ENCODE results near the gene RASA3. TPM values are rescaled to one million over a fixed set of nuclear protein-coding genes. Genes with fewer than 3 reads are reported as not detected.

The RASA3 gene
- total RNA-seq, 1 experiment from 2014 or later: 9.1 TPM

GRCh38 chr13:114108894-114109293 lies 23.5 kb downstream of the RASA3 start:
- H3K27me3 Mint-ChIP-seq (ENCODE audit: insufficient read depth, unreplicated experiment): no peaks in the 10 kb centered on the region
- CTCF ChIA-PET: no interaction called here

GRCh38 chr13:114108141-114108761 lies 24.2 kb downstream of the RASA3 start:
- no peak for DNase-seq (ENCODE audit: unreplicated experiment)
- no peak overlapping the region for H3K4me3 Mint-ChIP-seq (ENCODE audit: unreplicated experiment)
- no TSS peak for BruUV-seq (replicated peaks)
- no peak overlapping the region for H3K27ac Mint-ChIP-seq (ENCODE audit: low read depth, unreplicated experiment)
- CTCF ChIA-PET: no interaction called here
- H3K27me3 Mint-ChIP-seq (ENCODE audit: insufficient read depth, unreplicated experiment): no peaks in the 10 kb centered on the region
- H3K9me3 Mint-ChIP-seq (ENCODE audit: unreplicated experiment): no peaks in the 10 kb centered on the region
- TF ChIP-seq CTCF (IDR thresholded peaks at IDR 0.05; ENCODE audit: unreplicated experiment): no peak
- H3K4me1 Mint-ChIP-seq (ENCODE audit: insufficient read depth, unreplicated experiment): no peaks in the 10 kb centered on the region
- intact Hi-C loops (cut with micrococcal nuclease): no loop called here
- no peaks in the 10 kb centered on the region for H3K36me3 Mint-ChIP-seq (ENCODE audit: insufficient read depth, unreplicated experiment)
- POLR2A ChIA-PET: no interaction called here

More at GRCh38 chr13:114108894-114109293, 23.5 kb downstream of the RASA3 start:
- TF ChIP-seq CTCF (IDR thresholded peaks at IDR 0.05; ENCODE audit: unreplicated experiment): no peak
- Mint-ChIP-seq H3K27ac (ENCODE audit: low read depth, unreplicated experiment) (no peak overlapping the region), H3K4me3 (ENCODE audit: unreplicated experiment) (no peak overlapping the region), H3K36me3 (ENCODE audit: insufficient read depth, unreplicated experiment) (no peaks in the 10 kb centered on the region), H3K9me3 (ENCODE audit: unreplicated experiment) (no peaks in the 10 kb centered on the region), H3K4me1 (ENCODE audit: insufficient read depth, unreplicated experiment) (no peaks in the 10 kb centered on the region)
- POLR2A ChIA-PET: interaction anchor here (0.6 kb wide), 1 partner anchor 138 kb away, joined by 4 read pairs; no protein-coding TSS in a partner anchor
- no peak for DNase-seq (ENCODE audit: unreplicated experiment)
- intact Hi-C loops (cut with micrococcal nuclease): no loop called here
- no TSS peak for BruUV-seq (replicated peaks)

GRCh38 chr13:114107686-114108081 lies 24.7 kb downstream of the RASA3 start:
- intact Hi-C loops (cut with micrococcal nuclease): no loop called here
- ChIA-PET CTCF (no interaction called here), POLR2A (no interaction called here)
- no peaks in the 10 kb centered on the region for H3K36me3 Mint-ChIP-seq (ENCODE audit: insufficient read depth, unreplicated experiment)
- no TSS peak for BruUV-seq (replicated peaks)
- H3K4me1 Mint-ChIP-seq (ENCODE audit: insufficient read depth, unreplicated experiment): no peaks in the 10 kb centered on the region
- no peaks in the 10 kb centered on the region for H3K9me3 Mint-ChIP-seq (ENCODE audit: unreplicated experiment)
- H3K27me3 Mint-ChIP-seq (ENCODE audit: insufficient read depth, unreplicated experiment): no peaks in the 10 kb centered on the region
- no peak for TF ChIP-seq CTCF (IDR thresholded peaks at IDR 0.05; ENCODE audit: unreplicated experiment)
- no peak overlapping the region for H3K27ac Mint-ChIP-seq (ENCODE audit: low read depth, unreplicated experiment)
- H3K4me3 Mint-ChIP-seq (ENCODE audit: unreplicated experiment): no peak overlapping the region
- DNase-seq (ENCODE audit: unreplicated experiment): no peak

- intact Hi-C loops (cut with micrococcal nuclease): no loop called here
- Mint-ChIP-seq H3K27ac (ENCODE audit: low read depth, unreplicated experiment) (no peak overlapping the region), H3K4me1 (ENCODE audit: insufficient read depth, unreplicated experiment) (no peaks in the 10 kb centered on the region), H3K4me3 (ENCODE audit: unreplicated experiment) (no peak overlapping the region), H3K27me3 (ENCODE audit: insufficient read depth, unreplicated experiment) (no peaks in the 10 kb centered on the region), H3K36me3 (ENCODE audit: insufficient read depth, unreplicated experiment) (no peaks in the 10 kb centered on the region), H3K9me3 (ENCODE audit: unreplicated experiment) (no peaks in the 10 kb centered on the region)
- TF ChIP-seq CTCF (IDR thresholded peaks at IDR 0.05; ENCODE audit: unreplicated experiment): no peak
- ChIA-PET POLR2A (no interaction called here), CTCF (no interaction called here)
- no TSS peak for BruUV-seq (replicated peaks)
- DNase-seq (ENCODE audit: unreplicated experiment): no peak
Observed at GRCh38 chr13:114106991-114107685, 25.3 kb downstream of the RASA3 start.

All from MCF 10A (cell line).